Astrocyte (in vitro differentiated cells and primary cell): Measurements from ENCODE around the gene OR6C65. TPM values are rescaled to one million over a fixed set of nuclear protein-coding genes. Genes with fewer than 3 reads are reported as not detected.
"Not testable (repeated sequence)": the region's sequence is repeated elsewhere in the genome, so short reads cannot be mapped to it uniquely, and the experiment has no call there.

Experiments used
- DNase-seq: peaks from one replicate; pipeline ENCODE4 v3.0.0-alpha.2; 2010; ENCODE audit warnings: low read depth
- FAIRE-seq: peaks from 2 replicates; lab custom pipeline; 2011; peaks lifted over from hg19 to GRCh38; lab: Jason Lieb, UNC
- H2AFZ ChIP-seq: 2 replicates; pipeline ENCODE4 v1.6.0; 2012; ENCODE audit warnings: low read depth, low read length, inconsistent platforms
- H3K27ac ChIP-seq: 2 replicates; pipeline ENCODE4 v1.5.1; 2011; ENCODE audit warnings: low read depth, low read length, inconsistent platforms
- H3K27me3 ChIP-seq: 2 replicates; pipeline ENCODE4 v1.6.0; 2011; ENCODE audit warnings: low read length, inconsistent platforms; ENCODE audit not compliant: insufficient read depth
- H3K36me3 ChIP-seq: 2 replicates; pipeline ENCODE4 v1.5.1; 2011; ENCODE audit warnings: low read length, inconsistent platforms; ENCODE audit not compliant: insufficient read depth
- H3K4me1 ChIP-seq: 2 replicates; pipeline ENCODE4 v1.5.1; 2011; ENCODE audit warnings: low read length, inconsistent platforms; ENCODE audit not compliant: insufficient read depth
- H3K4me2 ChIP-seq: 2 replicates; pipeline ENCODE4 v1.6.0; 2012; ENCODE audit warnings: low read length, inconsistent platforms
- H3K4me3 ChIP-seq: 2 replicates; pipeline ENCODE4 v1.5.1; 2011; ENCODE audit warnings: low read depth, mild to moderate bottlenecking, low read length, inconsistent platforms; ENCODE audit not compliant: insufficient read depth
- H3K79me2 ChIP-seq: 2 replicates; pipeline ENCODE4 v1.6.0; 2012; ENCODE audit warnings: mild to moderate bottlenecking, low read length, inconsistent platforms; ENCODE audit not compliant: insufficient read depth
- H3K9ac ChIP-seq: 2 replicates; pipeline ENCODE4 v1.6.0; 2012; ENCODE audit warnings: mild to moderate bottlenecking, low read length, inconsistent platforms
- H3K9me3 ChIP-seq: 2 replicates; pipeline ENCODE4 v1.5.1; 2012; ENCODE audit warnings: low read depth, mild to moderate bottlenecking, low read length, inconsistent platforms; ENCODE audit not compliant: insufficient read depth
- H4K20me1 ChIP-seq: 2 replicates; pipeline ENCODE4 v1.6.0; 2012; ENCODE audit warnings: low read length, inconsistent platforms; ENCODE audit not compliant: insufficient read depth
- H3K27ac Mint-ChIP-seq: one replicate; pipeline ENCODE4 v1.8.0; 2021; ENCODE audit warnings: mild to moderate bottlenecking, mixed read lengths; ENCODE audit not compliant: unreplicated experiment
- H3K27me3 Mint-ChIP-seq: one replicate; pipeline ENCODE4 v1.8.0; 2021; ENCODE audit warnings: low read depth, mixed read lengths; ENCODE audit not compliant: unreplicated experiment
- H3K36me3 Mint-ChIP-seq: one replicate; pipeline ENCODE4 v1.8.0; 2021; ENCODE audit warnings: low read depth, mixed read lengths; ENCODE audit not compliant: unreplicated experiment
- H3K4me1 Mint-ChIP-seq: one replicate; pipeline ENCODE4 v1.8.0; 2021; ENCODE audit warnings: low read depth, mixed read lengths; ENCODE audit not compliant: unreplicated experiment
- H3K4me3 Mint-ChIP-seq: one replicate; pipeline ENCODE4 v1.8.0; 2021; ENCODE audit warnings: mild to moderate bottlenecking, moderate library complexity, mixed read lengths; ENCODE audit not compliant: unreplicated experiment
- H3K9me3 Mint-ChIP-seq: one replicate; pipeline ENCODE4 v1.8.0; 2021; ENCODE audit warnings: mild to moderate bottlenecking, mixed read lengths; ENCODE audit not compliant: unreplicated experiment
- CTCF ChIP-seq: IDR thresholded peaks from 2 replicates; pipeline ENCODE4 v1.5.1; 2011; ENCODE audit warnings: low read depth, mild to moderate bottlenecking, inconsistent platforms, low read length, moderate library complexity; ENCODE audit not compliant: insufficient read depth
- EZH2 ChIP-seq: IDR thresholded peaks from 2 replicates; pipeline ENCODE4 v1.6.1; 2012; ENCODE audit warnings: mild to moderate bottlenecking, low read length, inconsistent platforms; ENCODE audit not compliant: insufficient read depth
- total RNA-seq: library from RNA; stranded (reverse); gene quantifications from 2 replicates; pipeline ENCODE4 v1.2.1, GENCODE V29; 2021

Gene OR6C65
- total RNA-seq, 1 donor from 2014 or later = not detected

GRCh38 chr12:55428331-55429243, 28.3 kb downstream of the OR6C65 start:
- FAIRE-seq = no peak
- Mint-ChIP-seq H3K9me3 (no peaks in the 10 kb centered on the region), H3K4me1 (no peaks in the 10 kb centered on the region), H3K27ac (no peak overlapping the region), H3K36me3 (no peaks in the 10 kb centered on the region), H3K27me3 (no peaks in the 10 kb centered on the region), H3K4me3 (no peak overlapping the region)
- no peaks in the 10 kb centered on the region for H3K27me3 ChIP-seq
- H3K4me2 ChIP-seq = no peak overlapping the region
- H3K36me3 ChIP-seq = no peaks in the 10 kb centered on the region
- no peak overlapping the region for H3K4me3 ChIP-seq
- H4K20me1 ChIP-seq = no peaks in the 10 kb centered on the region
- H3K9ac ChIP-seq = no peak overlapping the region
- H3K4me1 ChIP-seq = no peaks in the 10 kb centered on the region
- H3K9me3 ChIP-seq = no peaks in the 10 kb centered on the region
- H3K79me2 ChIP-seq = no peaks in the 10 kb centered on the region
- DNase-seq = no peak
- H2AFZ ChIP-seq = no peak overlapping the region
- H3K27ac ChIP-seq = no peak overlapping the region
- TF ChIP-seq EZH2 (no peak), CTCF (no peak)

GRCh38 chr12:55441233-55441632, 40.9 kb downstream of the OR6C65 start:
- H3K4me2 ChIP-seq, H3K27me3 Mint-ChIP-seq, H3K4me1 ChIP-seq, H3K4me3 Mint-ChIP-seq, H4K20me1 ChIP-seq, H3K79me2 ChIP-seq, H3K9me3 ChIP-seq, H3K36me3 Mint-ChIP-seq, DNase-seq, H3K27me3 ChIP-seq, H3K9ac ChIP-seq, H3K9me3 Mint-ChIP-seq, H3K36me3 ChIP-seq, H3K4me1 Mint-ChIP-seq, H3K4me3 ChIP-seq, H2AFZ ChIP-seq, H3K27ac ChIP-seq, FAIRE-seq, H3K27ac Mint-ChIP-seq: not testable (repeated sequence)

GRCh38 chr12:55443776-55444175, 43.4 kb downstream of the OR6C65 start, which contains the start of gene OR6C2:
Gene OR6C2, plus strand, starts transcription at chr12:55444076. Its CDS starts 8,138 bp downstream, at chr12:55452214.
- H3K36me3 Mint-ChIP-seq = no peaks in the 10 kb centered on the region
- H4K20me1 ChIP-seq = no peaks in the 10 kb centered on the region
- no peak within 1 kb of the TSS for H3K9ac ChIP-seq
- H3K79me2 ChIP-seq = no peaks in the 10 kb centered on the region
- DNase-seq (no peak), FAIRE-seq (no peak)
- H2AFZ ChIP-seq = no peak within 1 kb of the TSS
- no peak within 1 kb of the TSS for H3K27ac ChIP-seq
- H3K36me3 ChIP-seq = no peaks in the 10 kb centered on the region
- no peaks in the 10 kb centered on the region for H3K27me3 ChIP-seq
- H3K4me1 ChIP-seq = no peaks in the 10 kb centered on the region
- no peak within 1 kb of the TSS for H3K4me3 ChIP-seq
- no peaks in the 10 kb centered on the region for H3K9me3 Mint-ChIP-seq
- no peak within 1 kb of the TSS for H3K4me2 ChIP-seq
- no peaks in the 10 kb centered on the region for H3K27me3 Mint-ChIP-seq
- H3K27ac Mint-ChIP-seq = no peak within 1 kb of the TSS
- no peaks in the 10 kb centered on the region for H3K4me1 Mint-ChIP-seq
- no peak within 1 kb of the TSS for H3K4me3 Mint-ChIP-seq
- no peak for TF ChIP-seq CTCF
- TF ChIP-seq EZH2 = no peak
- H3K9me3 ChIP-seq = no peaks in the 10 kb centered on the region
